ENCODE results near the gene GRK5.
"Not testable (repeated sequence)": the region's sequence is repeated elsewhere in the genome, so short reads cannot be mapped to it uniquely, and the experiment has no call there.

Gene GRK5

GRCh38 chr10:119457966-119458766 is 250.8 kb downstream of the GRK5 start:
- DNase-seq (ENCODE audit: low read depth in 2 of 2): no peak

DNA sequence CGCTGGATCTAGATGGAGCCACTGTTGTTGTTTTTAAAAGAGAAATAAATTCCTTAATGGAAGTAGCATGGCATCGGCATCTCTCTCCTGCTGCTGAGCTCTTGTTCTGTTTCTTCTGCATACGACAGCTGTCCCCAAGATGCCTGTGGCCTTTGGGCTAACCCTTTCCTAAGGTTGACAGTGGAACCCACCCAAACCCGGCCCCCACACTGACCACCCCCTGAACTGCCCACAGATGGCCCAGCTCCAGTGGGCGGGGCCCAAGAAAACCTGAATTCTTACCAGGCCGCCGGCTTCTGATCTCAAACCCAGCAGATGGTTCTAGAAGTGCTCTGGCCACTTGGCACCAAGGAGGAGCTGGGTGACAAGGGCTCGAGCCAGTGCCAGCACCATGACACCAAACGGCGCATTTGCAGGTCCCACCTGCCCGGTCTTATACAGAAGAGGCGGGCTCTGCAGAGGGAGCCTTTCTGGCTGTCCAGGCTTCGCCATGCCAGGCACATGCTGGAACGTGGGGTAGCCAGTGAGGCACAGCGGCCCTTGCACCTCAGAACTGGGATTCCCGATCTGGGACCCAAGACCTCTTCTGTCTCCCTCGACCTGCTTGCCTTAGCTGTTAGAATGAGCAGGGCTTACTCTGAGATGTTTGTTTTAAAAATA is 252.4 kb downstream of the GRK5 start:
- no peak for DNase-seq (ENCODE audit: low read depth in 2 of 2)

DNA sequence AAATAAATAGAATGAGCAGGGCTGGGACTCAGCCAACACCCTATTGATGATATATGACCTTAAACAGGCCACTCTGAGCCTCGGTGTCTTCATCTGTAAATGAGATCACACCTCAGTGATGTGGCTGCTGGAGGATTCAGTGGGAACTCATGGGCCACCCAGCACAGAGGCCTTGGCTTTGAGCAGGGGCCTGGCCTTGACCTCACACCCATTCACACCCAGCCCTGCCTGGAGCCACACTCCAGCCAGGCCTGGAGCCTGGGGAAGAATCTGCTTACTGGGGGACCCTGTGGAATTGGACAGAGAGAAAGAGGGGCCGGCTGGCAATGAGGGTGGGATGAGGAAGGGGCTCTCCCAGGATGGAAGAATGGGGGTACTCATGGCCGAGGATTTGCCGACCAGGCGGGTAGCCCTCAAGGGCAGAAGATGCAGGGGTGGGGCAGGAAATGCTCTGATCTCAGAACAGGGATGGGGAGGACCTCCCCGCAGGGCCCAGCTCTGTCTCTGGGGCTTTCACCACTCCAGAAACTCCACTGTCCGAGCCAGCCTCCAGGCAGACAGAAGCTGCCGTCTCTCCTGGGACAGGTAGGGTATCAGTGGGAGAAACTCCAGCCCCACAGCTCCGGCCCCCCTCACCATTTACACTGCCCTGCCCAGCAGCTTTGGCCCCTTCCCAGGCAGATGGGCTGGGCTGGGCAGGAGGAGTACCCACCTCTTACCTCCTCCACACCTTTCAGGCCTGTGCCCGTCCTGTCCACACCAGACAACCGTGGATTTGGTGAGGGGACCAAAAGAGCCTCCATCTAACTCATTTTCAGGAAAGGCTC is 253.2 kb downstream of the GRK5 start:
- DNase-seq (ENCODE audit: low read depth in 2 of 2): no peak

DNA sequence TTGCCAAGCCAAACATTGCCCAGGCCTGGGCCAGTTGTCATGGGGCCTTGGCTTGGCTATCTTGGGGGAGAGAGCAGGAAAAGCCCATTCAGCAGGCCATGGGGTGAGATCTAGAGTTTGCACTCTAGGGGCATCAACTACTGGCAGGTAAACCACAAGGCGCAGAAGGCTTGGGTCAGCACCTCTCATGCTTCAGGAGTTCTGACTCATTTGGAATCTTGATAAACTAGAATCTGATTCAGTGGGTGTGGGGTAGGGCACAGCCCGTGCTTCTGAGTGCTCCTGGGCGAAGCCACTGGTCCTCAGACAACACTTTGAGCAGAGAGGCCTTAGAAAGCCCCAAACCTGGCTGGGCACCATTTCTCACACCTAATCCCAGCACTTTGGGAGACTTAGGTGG is 254.0 kb downstream of the GRK5 start:
- DNase-seq (ENCODE audit: low read depth in 2 of 2): no peak

- DNase-seq (ENCODE audit: low read depth in 2 of 2): no peak
Observed at GRCh38 chr10:119461923-119462322, 254.6 kb downstream of the GRK5 start.

DNA sequence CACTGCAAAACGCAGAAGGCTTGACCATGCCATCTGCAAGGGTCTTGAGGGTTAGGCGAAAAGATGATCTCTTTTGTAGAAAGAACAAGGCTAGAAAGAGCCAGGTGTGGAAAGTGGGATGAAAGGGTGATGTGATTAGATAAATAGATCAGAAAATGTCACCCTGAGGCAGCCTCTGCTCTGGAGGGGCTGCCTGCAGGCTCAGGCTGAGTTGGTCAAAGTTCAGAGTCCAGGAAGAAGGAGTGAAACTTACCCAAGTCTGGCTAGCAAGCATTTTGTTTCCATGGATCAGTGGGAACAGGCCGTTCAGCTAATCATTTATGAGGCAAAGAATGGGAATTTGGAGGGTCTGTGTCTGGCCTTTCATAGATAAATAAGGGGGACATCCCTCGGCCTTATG is 255.4 kb downstream of the GRK5 start:
- no peak for DNase-seq (ENCODE audit: low read depth in 2 of 2)

- not testable (repeated sequence) for DNase-seq (ENCODE audit: low read depth in 2 of 2)
Observed at GRCh38 chr10:119463195-119463594, 255.8 kb downstream of the GRK5 start.

DNA sequence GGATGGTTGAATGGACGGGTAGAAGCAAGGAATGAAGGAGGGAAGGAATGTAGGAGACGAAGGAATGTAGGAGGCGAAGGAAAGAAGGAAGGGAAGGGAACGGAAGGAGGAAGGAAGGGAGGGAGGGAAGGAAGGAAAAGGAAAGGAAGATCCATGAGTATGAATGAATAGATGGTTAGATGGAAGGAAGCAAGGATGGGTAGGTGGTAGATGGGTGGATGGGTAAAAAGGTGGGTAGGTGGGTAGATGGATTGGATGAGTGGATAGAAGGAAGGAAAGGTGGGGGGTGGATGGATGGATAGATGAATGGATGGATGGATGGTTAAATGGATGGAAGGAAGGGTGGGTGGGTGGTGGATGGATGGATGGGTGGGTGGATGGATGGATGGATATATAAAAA is 257.7 kb downstream of the GRK5 start:
- DNase-seq (ENCODE audit: low read depth in 2 of 2): no peak

GRCh38 chr10:119466076-119466475 is 258.7 kb downstream of the GRK5 start:
- no peak for DNase-seq (ENCODE audit: low read depth in 2 of 2)

DNA sequence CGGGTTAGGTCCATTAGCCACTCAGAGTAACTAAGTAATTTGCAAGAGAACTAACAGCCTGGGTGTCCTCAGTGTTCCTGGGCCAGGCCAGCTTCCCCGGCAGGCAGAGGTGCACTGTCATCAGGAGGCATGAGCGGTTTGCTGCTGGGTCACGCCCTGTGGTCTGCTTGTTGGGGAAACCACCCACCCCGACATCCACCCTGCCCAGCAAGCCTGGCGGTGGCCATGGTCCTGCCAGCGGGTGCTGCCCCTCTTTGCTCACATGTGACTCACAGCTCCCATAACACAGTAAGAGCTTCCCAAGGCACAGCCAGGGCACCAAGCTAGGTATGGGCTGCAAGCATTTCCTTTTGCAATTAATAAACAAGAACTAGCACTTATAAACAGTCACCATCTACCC is 259.3 kb downstream of the GRK5 start:
- DNase-seq (ENCODE audit: low read depth in 2 of 2): peak in 1 of 2 donors; percentile 35

GRCh38 chr10:119468542-119469324 is 261.4 kb downstream of the GRK5 start:
- DNase-seq (ENCODE audit: low read depth in 2 of 2): no peak

DNA sequence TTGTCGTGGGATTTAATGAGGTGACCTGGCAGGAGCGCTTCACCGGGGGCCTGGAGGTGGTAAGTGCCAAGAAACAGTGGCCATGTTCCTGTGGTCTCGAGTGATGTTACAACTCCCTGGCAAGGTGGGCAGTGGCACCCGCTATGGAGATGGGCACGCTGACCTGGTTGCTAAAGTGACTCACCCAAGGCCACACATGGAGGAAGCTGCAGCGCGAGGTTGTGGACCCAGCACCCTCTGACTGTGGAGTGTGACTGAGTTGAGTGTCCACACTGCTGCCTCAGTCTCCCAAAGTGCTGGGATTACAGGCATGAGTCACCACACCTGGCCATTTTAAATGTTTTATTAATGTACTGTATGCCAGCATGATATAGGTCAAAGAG is 261.9 kb downstream of the GRK5 start:
- no peak for DNase-seq (ENCODE audit: low read depth in 2 of 2)

GRCh38 chr10:119469846-119470245 is 262.5 kb downstream of the GRK5 start:
- DNase-seq (ENCODE audit: low read depth in 2 of 2): no peak

- no peak for DNase-seq (ENCODE audit: low read depth in 2 of 2)
Observed at GRCh38 chr10:119470920-119471702, 263.7 kb downstream of the GRK5 start.

DNA sequence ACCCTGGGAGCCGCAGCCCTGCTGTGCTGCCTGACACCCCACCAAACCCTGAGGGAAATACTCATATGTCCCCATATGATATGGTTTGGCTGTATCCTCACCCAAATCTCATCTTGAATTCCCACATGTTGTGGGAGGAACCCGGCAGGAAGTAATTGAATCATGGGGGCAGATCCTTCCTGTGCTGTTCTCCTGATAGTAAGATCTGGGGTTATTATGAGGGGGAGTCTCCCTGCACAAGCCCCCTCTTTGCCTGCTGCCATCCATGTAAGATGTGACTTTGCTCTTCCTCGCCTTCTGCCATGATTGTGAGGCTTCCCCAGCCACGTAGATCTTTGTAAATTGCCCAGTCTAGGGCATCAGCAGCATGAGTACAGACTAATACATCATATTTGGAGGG is 266.4 kb downstream of the GRK5 start:
- DNase-seq (ENCODE audit: low read depth in 2 of 2): no peak

GRCh38 chr10:119474606-119475005 is 267.2 kb downstream of the GRK5 start:
- no peak for DNase-seq (ENCODE audit: low read depth in 2 of 2)

GRCh38 chr10:119477444-119477843 is 270.1 kb downstream of the GRK5 start:
- DNase-seq (ENCODE audit: low read depth in 2 of 2): no peak

- no peak for DNase-seq (ENCODE audit: low read depth in 2 of 2)
Observed at GRCh38 chr10:119478111-119478802, 270.9 kb downstream of the GRK5 start.

- no peak for DNase-seq (ENCODE audit: low read depth in 2 of 2)
Observed at GRCh38 chr10:119478811-119479341, 271.5 kb downstream of the GRK5 start.

DNA sequence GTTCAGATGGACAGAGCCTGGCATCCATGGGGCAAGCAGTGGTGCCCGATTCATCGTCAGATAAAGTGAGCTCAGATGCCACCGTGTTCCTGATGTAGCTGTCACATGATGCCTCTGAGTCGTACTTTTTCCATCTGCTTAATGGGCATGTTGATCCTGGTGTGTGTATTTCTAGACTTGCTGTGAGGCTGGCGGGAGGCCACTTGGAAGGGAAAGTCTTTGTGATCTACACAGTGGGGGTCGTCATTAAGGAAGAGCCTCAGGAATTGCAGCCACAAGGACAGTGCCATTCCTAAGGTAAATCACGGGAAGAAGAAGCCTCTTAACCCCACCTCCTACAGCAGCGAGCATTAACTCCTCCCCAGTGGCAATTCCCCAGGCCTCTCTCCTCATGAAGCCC is 272.2 kb downstream of the GRK5 start:
- no peak for DNase-seq (ENCODE audit: low read depth in 2 of 2)

Data from stimulated activated CD8-positive, alpha-beta memory T cell treated with anti-CD3 and anti-CD28 coated beads, Interleukin-7, amount 100 ng/mL, for 4 hours (primary cell).